Natural killer cell (primary cell): ENCODE measurements around the gene NTPCR. TPM values are rescaled to one million over a fixed set of nuclear protein-coding genes. Genes with fewer than 3 reads are reported as not detected.

Experiments
- ATAC-seq, 3 donors: fragments of 150-1000 bp in 2 of 3; fragments of 200-7000 bp in 1 of 3; cut with Tn5 transposase; 1 replicate in 1 of 3; 2 replicates in 2 of 3; pipeline ENCODE4 v1.10.0; 2021; ENCODE audit warnings: mild to moderate bottlenecking in 2 of 3, moderate library complexity in 2 of 3
- DNase-seq, 2 donors: peaks; one replicate each; pipeline versions ENCODE4 v3.0.0 to v3.0.0-alpha.2; 2013 to 2021; ENCODE audit warnings: mixed read lengths in 1 of 2
- H3K27ac ChIP-seq: one replicate; pipeline ENCODE4 v1.5.1; 2013; ENCODE audit warnings: mild to moderate bottlenecking, low read length
- H3K27me3 ChIP-seq: one replicate; pipeline ENCODE4 v1.6.1; 2013; ENCODE audit warnings: low read length; ENCODE audit not compliant: control insufficient read depth, insufficient read depth
- H3K36me3 ChIP-seq: one replicate; pipeline ENCODE4 v1.6.1; 2013; ENCODE audit warnings: low read length; ENCODE audit not compliant: control insufficient read depth, insufficient read depth
- H3K4me1 ChIP-seq: one replicate; pipeline ENCODE4 v1.6.1; 2013; ENCODE audit warnings: low read length; ENCODE audit not compliant: control insufficient read depth, insufficient read depth
- H3K4me3 ChIP-seq: one replicate; pipeline ENCODE4 v1.5.1; 2013; ENCODE audit warnings: low read length
- H3K9me3 ChIP-seq: one replicate; pipeline ENCODE4 v1.6.1; 2013; ENCODE audit warnings: low read length; ENCODE audit not compliant: control insufficient read depth, insufficient read depth
- H3K27ac Mint-ChIP-seq, 2 donors: one replicate each; pipeline ENCODE4 v1.8.0; 2022; ENCODE audit warnings: mild to moderate bottlenecking in 2 of 2, mixed read lengths in 2 of 2, moderate library complexity in 1 of 2
- H3K27me3 Mint-ChIP-seq, 2 donors: one replicate each; pipeline ENCODE4 v1.8.0; 2022; ENCODE audit warnings: low read depth in 2 of 2, mixed read lengths in 2 of 2
- H3K36me3 Mint-ChIP-seq: one replicate; pipeline ENCODE4 v1.8.0; 2022; ENCODE audit warnings: mixed read lengths
- H3K4me1 Mint-ChIP-seq, 2 donors: one replicate each; pipeline ENCODE4 v1.8.0; 2022; ENCODE audit warnings: mixed read lengths in 2 of 2
- H3K4me3 Mint-ChIP-seq: one replicate; pipeline ENCODE4 v1.8.0; 2022; ENCODE audit warnings: mild to moderate bottlenecking, moderate library complexity, mixed read lengths
- H3K9me3 Mint-ChIP-seq, 2 donors: one replicate each; pipeline ENCODE4 v1.8.0; 2022; ENCODE audit warnings: mixed read lengths in 2 of 2
- WGBS: methylation state at CpG from one replicate; pipeline ENCODE4 v1.1.7; 2013; ENCODE audit warnings: missing lambda C conversion rate; ENCODE audit not compliant: insufficient coverage; 5-methylcytosine and 5-hydroxymethylcytosine counted together
- intact Hi-C: fragments of 100-400 bp; cut with micrococcal nuclease; formaldehyde crosslinking; loops from one replicate; pipeline ENCODE4 v1.14.2; 2022
- total RNA-seq, 4 donors: library from RNA; stranded (reverse); fragments of 120-200 nt in 1 of 4; gene quantifications; one replicate each; pipeline versions ENCODE4 v1.2.3 to v1.2.4, GENCODE V29; 2013 to 2022
- TF ChIP-seq, protein P1 (sequence below): fragments of 200-600 bp; IDR thresholded peaks from one replicate; pipeline ENCODE4 v1.8.0; 2022; ENCODE audit warnings: antibody characterized with exemption

Gene NTPCR
- total RNA-seq, 3 donors from 2014 or later (not counting 1 experiment from before 2014, with no cell fraction given) = 12.9 to 25.7 (median 17.4) TPM

DNA sequence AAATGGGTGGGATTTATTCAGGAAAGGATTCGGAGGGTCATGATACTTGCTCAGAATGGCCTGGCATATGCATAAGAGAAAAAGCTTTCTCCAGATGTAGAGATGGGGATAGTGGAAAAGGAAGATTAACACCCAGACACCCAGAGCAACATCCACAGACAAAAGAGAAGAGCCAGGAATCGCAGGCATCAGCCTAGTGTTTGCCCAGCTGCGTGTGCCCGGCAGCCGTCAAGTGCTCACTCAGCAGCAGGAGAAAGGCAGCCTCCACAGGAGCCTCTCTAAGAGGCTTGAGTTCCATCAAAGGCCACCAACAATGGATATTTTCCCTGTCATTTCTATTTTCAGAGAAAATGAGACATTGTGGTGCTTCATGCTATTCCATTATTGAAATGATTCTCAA, 54.7 kb downstream of the NTPCR start:
- H3K27me3 Mint-ChIP-seq = no peaks in the 10 kb centered on the region
- H3K4me1 ChIP-seq = no peaks in the 10 kb centered on the region
- DNase-seq (no peak), ATAC-seq (no peak)
- H3K36me3 ChIP-seq = peaks cover 5% of the 10 kb centered on the region
- H3K9me3 Mint-ChIP-seq = peaks cover 0 to 2% of the 10 kb centered on the region in 2 donors
- 98% methylated on average over 5 of the region's 5 CpGs for WGBS
- H3K27ac ChIP-seq = no peak overlapping the region
- no peaks in the 10 kb centered on the region for H3K27me3 ChIP-seq
- H3K9me3 ChIP-seq = no peaks in the 10 kb centered on the region
- H3K4me3 ChIP-seq = no peak overlapping the region
- no peaks in the 10 kb centered on the region for H3K4me1 Mint-ChIP-seq
- no peak overlapping the region for H3K4me3 Mint-ChIP-seq
- TF ChIP-seq, protein P1, sequence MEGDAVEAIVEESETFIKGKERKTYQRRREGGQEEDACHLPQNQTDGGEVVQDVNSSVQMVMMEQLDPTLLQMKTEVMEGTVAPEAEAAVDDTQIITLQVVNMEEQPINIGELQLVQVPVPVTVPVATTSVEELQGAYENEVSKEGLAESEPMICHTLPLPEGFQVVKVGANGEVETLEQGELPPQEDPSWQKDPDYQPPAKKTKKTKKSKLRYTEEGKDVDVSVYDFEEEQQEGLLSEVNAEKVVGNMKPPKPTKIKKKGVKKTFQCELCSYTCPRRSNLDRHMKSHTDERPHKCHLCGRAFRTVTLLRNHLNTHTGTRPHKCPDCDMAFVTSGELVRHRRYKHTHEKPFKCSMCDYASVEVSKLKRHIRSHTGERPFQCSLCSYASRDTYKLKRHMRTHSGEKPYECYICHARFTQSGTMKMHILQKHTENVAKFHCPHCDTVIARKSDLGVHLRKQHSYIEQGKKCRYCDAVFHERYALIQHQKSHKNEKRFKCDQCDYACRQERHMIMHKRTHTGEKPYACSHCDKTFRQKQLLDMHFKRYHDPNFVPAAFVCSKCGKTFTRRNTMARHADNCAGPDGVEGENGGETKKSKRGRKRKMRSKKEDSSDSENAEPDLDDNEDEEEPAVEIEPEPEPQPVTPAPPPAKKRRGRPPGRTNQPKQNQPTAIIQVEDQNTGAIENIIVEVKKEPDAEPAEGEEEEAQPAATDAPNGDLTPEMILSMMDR = no peak
- H3K27ac Mint-ChIP-seq = no peak overlapping the region
- H3K36me3 Mint-ChIP-seq = no peaks in the 10 kb centered on the region
- intact Hi-C loops = no loop called here

DNA sequence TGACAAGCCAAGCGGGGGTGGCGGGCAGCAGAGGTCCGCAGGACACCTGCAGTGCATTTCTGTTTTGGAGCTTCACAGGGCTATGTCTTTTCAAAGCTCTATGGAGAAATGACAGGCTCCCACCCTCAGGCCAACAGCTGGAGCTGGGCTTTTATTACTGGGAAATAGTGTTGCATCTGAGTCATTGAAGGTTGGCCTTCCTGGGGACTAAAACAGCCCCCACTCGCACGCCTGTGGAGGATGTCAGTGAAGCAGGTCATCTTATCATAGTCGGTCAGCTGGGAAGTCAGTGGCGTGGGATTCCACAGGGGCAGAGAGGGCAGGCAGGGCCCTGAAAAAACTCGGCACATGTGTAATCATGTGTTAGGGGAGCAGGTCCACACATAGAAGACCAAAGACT, 55.3 kb downstream of the NTPCR start:
- peaks cover 0 to 2% of the 10 kb centered on the region in 2 donors for H3K9me3 Mint-ChIP-seq
- Histone ChIP-seq H3K9me3 (no peaks in the 10 kb centered on the region), H3K27me3 (no peaks in the 10 kb centered on the region), H3K4me1 (no peaks in the 10 kb centered on the region), H3K27ac (no peak overlapping the region), H3K36me3 (peaks cover 2% of the 10 kb centered on the region), H3K4me3 (no peak overlapping the region)
- H3K36me3 Mint-ChIP-seq = no peaks in the 10 kb centered on the region
- no peak overlapping the region for H3K27ac Mint-ChIP-seq
- H3K4me3 Mint-ChIP-seq = no peak overlapping the region
- TF ChIP-seq, protein P1 = no peak
- ATAC-seq = no peak
- intact Hi-C loops = no loop called here
- WGBS = 96% methylated on average over 8 of the region's 8 CpGs
- no peaks in the 10 kb centered on the region for H3K27me3 Mint-ChIP-seq
- no peak for DNase-seq
- no peaks in the 10 kb centered on the region for H3K4me1 Mint-ChIP-seq

DNA sequence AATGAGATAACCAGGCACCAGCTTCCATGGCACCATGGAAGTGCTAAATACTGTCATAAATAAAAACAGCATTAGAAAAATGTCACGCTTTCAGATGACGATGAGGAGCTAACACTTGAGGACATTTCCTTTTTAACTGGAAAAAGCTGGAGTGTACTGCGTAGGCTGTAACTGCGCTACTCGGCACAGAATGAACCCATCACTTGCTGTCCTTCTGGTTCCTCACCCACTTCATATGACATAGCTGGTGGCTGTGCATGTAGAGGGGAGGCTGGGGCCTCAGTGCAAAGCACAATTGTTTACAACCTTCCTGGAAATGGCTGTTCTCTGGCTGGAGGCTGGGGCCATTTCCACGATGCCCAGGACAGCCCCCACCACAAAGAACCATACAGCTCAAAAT, 55.7 kb downstream of the NTPCR start:
- no peak overlapping the region for H3K27ac ChIP-seq
- peaks cover 0 to 2% of the 10 kb centered on the region in 2 donors for H3K9me3 Mint-ChIP-seq
- intact Hi-C loops = no loop called here
- DNase-seq (no peak), ATAC-seq (no peak)
- H3K4me1 ChIP-seq = no peaks in the 10 kb centered on the region
- no peak overlapping the region for H3K4me3 ChIP-seq
- over 99% methylated on average over 5 of the region's 6 CpGs for WGBS
- H3K9me3 ChIP-seq = no peaks in the 10 kb centered on the region
- H3K4me1 Mint-ChIP-seq = no peaks in the 10 kb centered on the region
- TF ChIP-seq, protein P1 = no peak
- H3K36me3 Mint-ChIP-seq = no peaks in the 10 kb centered on the region
- no peak overlapping the region for H3K4me3 Mint-ChIP-seq
- no peak overlapping the region for H3K27ac Mint-ChIP-seq
- H3K27me3 Mint-ChIP-seq = no peaks in the 10 kb centered on the region
- no peaks in the 10 kb centered on the region for H3K36me3 ChIP-seq
- no peaks in the 10 kb centered on the region for H3K27me3 ChIP-seq

DNA sequence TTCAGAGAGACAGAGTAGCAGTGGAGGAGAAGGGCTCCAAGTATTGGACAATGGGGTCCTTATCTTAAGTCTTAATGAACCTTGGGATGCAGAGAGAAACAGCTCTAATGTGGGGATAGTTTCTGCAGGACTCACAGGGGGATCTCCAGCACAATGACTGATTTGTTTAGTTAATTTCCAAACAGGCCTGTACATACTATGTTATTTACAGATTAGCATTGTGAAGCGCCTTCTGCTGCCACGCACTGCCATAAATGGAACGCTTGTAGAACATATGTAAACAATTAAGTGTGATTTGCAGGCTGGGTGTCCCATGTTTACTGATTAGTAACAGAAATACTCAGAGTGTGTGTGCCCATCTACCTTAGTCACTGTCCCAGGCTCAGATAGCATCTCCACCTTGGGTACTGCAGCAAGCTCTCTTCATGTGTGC, 56.1 kb downstream of the NTPCR start:
- no peak overlapping the region for H3K4me3 ChIP-seq
- no peaks in the 10 kb centered on the region for H3K36me3 ChIP-seq
- intact Hi-C loops = no loop called here
- H3K27me3 ChIP-seq = no peaks in the 10 kb centered on the region
- Mint-ChIP-seq H3K36me3 (no peaks in the 10 kb centered on the region), H3K27me3 (no peaks in the 10 kb centered on the region), H3K27ac (no peak overlapping the region), H3K4me3 (no peak overlapping the region), H3K9me3 (peaks cover 0 to 2% of the 10 kb centered on the region in 2 donors), H3K4me1 (no peaks in the 10 kb centered on the region)
- DNase-seq (no peak), ATAC-seq (no peak)
- TF ChIP-seq, protein P1 = no peak
- no peak overlapping the region for H3K27ac ChIP-seq
- 92% methylated on average over 3 of the region's 3 CpGs for WGBS
- H3K9me3 ChIP-seq = no peaks in the 10 kb centered on the region
- H3K4me1 ChIP-seq = no peaks in the 10 kb centered on the region
